ENCODE data around the gene BTG2. TPM values are rescaled to one million over a fixed set of nuclear protein-coding genes. Genes with fewer than 3 reads are reported as not detected.

The BTG2 gene
- total RNA-seq, 1 experiment from 2014 or later = 16.1 TPM

- no peak for DNase-seq (ENCODE audit: low read depth)
- in situ Hi-C loops (cut with HindIII; ENCODE audit: low pct_unique_long_range_greater_than_20kb, low sequenced_read_pairs) = loop anchor here (25.0 kb wide), 1 partner anchor 88 kb away; the partner anchor contains the start of gene FMOD
Observed at GRCh38 chr1:203273869-203274602, 31.3 kb upstream of the BTG2 start.

GRCh38 chr1:203274603-203275381, 30.5 kb upstream of the BTG2 start:
- DNase-seq (ENCODE audit: low read depth) = no peak
- in situ Hi-C loops (cut with HindIII; ENCODE audit: low pct_unique_long_range_greater_than_20kb, low sequenced_read_pairs) = loop anchor here (25.0 kb wide), 1 partner anchor 88 kb away; the partner anchor contains the start of gene FMOD

- DNase-seq (ENCODE audit: low read depth) = no peak
- in situ Hi-C loops (cut with HindIII; ENCODE audit: low pct_unique_long_range_greater_than_20kb, low sequenced_read_pairs) = no loop called here
Observed at GRCh38 chr1:203275656-203276272, 29.6 kb upstream of the BTG2 start.

- in situ Hi-C loops (cut with HindIII; ENCODE audit: low pct_unique_long_range_greater_than_20kb, low sequenced_read_pairs) = no loop called here
- no peak for DNase-seq (ENCODE audit: low read depth)
Observed at GRCh38 chr1:203276408-203276807, 28.9 kb upstream of the BTG2 start.

- DNase-seq (ENCODE audit: low read depth) = no peak
- in situ Hi-C loops (cut with HindIII; ENCODE audit: low pct_unique_long_range_greater_than_20kb, low sequenced_read_pairs) = no loop called here
Observed at GRCh38 chr1:203276916-203277545, 28.3 kb upstream of the BTG2 start.

- no peak for DNase-seq (ENCODE audit: low read depth)
- in situ Hi-C loops (cut with HindIII; ENCODE audit: low pct_unique_long_range_greater_than_20kb, low sequenced_read_pairs) = no loop called here
Observed at GRCh38 chr1:203278082-203278884, 27.0 kb upstream of the BTG2 start.

- in situ Hi-C loops (cut with HindIII; ENCODE audit: low pct_unique_long_range_greater_than_20kb, low sequenced_read_pairs) = no loop called here
- DNase-seq (ENCODE audit: low read depth) = no peak
Observed at GRCh38 chr1:203278885-203279406, 26.4 kb upstream of the BTG2 start.

GRCh38 chr1:203280061-203280460, 25.3 kb upstream of the BTG2 start:
- in situ Hi-C loops (cut with HindIII; ENCODE audit: low pct_unique_long_range_greater_than_20kb, low sequenced_read_pairs) = no loop called here
- DNase-seq (ENCODE audit: low read depth) = no peak

- in situ Hi-C loops (cut with HindIII; ENCODE audit: low pct_unique_long_range_greater_than_20kb, low sequenced_read_pairs) = no loop called here
- DNase-seq (ENCODE audit: low read depth) = peak; percentile 50
Observed at GRCh38 chr1:203281033-203281432, 24.3 kb upstream of the BTG2 start.

GRCh38 chr1:203281851-203282661, 23.3 kb upstream of the BTG2 start:
- no peak for DNase-seq (ENCODE audit: low read depth)
- in situ Hi-C loops (cut with HindIII; ENCODE audit: low pct_unique_long_range_greater_than_20kb, low sequenced_read_pairs) = no loop called here

GRCh38 chr1:203282720-203283542, 22.4 kb upstream of the BTG2 start:
- in situ Hi-C loops (cut with HindIII; ENCODE audit: low pct_unique_long_range_greater_than_20kb, low sequenced_read_pairs) = no loop called here
- peak; percentile 89 for DNase-seq (ENCODE audit: low read depth)

GRCh38 chr1:203283597-203283996, 21.7 kb upstream of the BTG2 start:
- DNase-seq (ENCODE audit: low read depth) = no peak
- in situ Hi-C loops (cut with HindIII; ENCODE audit: low pct_unique_long_range_greater_than_20kb, low sequenced_read_pairs) = no loop called here

GRCh38 chr1:203284411-203285123, 20.8 kb upstream of the BTG2 start:
- DNase-seq (ENCODE audit: low read depth) = peak; percentile 38
- in situ Hi-C loops (cut with HindIII; ENCODE audit: low pct_unique_long_range_greater_than_20kb, low sequenced_read_pairs) = no loop called here

- DNase-seq (ENCODE audit: low read depth) = no peak
- in situ Hi-C loops (cut with HindIII; ENCODE audit: low pct_unique_long_range_greater_than_20kb, low sequenced_read_pairs) = no loop called here
Observed at GRCh38 chr1:203286161-203286984, 18.9 kb upstream of the BTG2 start.

Data from Caki2 (cell line).